ENCODE results near the gene PKNOX2.

DNA sequence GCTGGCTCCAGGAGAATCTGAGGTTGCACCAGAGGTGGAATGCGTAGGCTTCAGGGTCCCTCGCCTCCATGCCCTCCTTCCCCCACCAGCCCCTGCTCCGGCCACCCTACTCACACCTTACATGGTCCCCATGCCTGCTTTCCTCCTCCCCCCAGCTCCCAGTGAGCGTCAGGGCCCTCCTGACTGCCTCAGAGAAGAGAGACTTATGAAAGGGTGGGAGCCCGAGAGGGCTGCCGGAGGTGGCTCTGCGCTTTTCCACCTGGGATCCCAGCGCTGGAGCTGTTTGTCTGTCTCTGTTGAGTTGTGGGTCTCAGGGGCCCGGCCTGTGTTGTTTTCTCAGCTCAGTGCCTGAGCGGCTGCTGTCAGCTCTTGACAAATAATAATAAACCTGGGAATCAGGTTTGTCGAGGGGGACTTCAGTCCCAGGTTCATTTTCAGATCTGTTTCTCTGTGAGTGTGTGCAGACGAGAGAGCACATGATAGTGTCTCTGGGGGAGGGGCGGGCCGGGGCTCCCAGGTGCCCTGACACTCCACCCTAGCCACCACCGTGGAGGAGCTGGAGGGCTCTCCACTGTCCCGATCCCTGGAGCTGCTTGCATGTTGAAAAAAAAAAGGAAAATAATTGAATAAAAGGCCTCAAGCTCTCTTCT is 177.9 kb downstream of the PKNOX2 start:
- TF ChIP-seq, protein P1, sequence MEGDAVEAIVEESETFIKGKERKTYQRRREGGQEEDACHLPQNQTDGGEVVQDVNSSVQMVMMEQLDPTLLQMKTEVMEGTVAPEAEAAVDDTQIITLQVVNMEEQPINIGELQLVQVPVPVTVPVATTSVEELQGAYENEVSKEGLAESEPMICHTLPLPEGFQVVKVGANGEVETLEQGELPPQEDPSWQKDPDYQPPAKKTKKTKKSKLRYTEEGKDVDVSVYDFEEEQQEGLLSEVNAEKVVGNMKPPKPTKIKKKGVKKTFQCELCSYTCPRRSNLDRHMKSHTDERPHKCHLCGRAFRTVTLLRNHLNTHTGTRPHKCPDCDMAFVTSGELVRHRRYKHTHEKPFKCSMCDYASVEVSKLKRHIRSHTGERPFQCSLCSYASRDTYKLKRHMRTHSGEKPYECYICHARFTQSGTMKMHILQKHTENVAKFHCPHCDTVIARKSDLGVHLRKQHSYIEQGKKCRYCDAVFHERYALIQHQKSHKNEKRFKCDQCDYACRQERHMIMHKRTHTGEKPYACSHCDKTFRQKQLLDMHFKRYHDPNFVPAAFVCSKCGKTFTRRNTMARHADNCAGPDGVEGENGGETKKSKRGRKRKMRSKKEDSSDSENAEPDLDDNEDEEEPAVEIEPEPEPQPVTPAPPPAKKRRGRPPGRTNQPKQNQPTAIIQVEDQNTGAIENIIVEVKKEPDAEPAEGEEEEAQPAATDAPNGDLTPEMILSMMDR (IDR thresholded peaks at IDR 0.05; ENCODE audit: low read depth, low read length, poor library complexity, severe bottlenecking), result no peak
- TF ChIP-seq EZH2phosphoT487 (IDR thresholded peaks at IDR 0.05; ENCODE audit: borderline replicate concordance, low read length), result no peak

Data from DOHH2 (cell line).